ENCODE measurements around the gene MDK.

MDK gene

GRCh38 chr11:46364056-46364455 lies 17.4 kb upstream of the MDK start:
- Histone ChIP-seq H3K4me3 (ENCODE audit: low read depth, low read length) (no peak overlapping the region), H3K9me3 (ENCODE audit: control insufficient read depth, insufficient read depth, low read depth, low read length) (no peaks in the 10 kb centered on the region), H3K36me3 (ENCODE audit: control insufficient read depth in 2 of 2, insufficient read depth in 1 of 2, low read length in 2 of 2) (peaks cover 0 to 17% of the 10 kb centered on the region in 2 experiments; a peak in 1 of 3 replicates), H3K4me1 (ENCODE audit: control insufficient read depth, insufficient read depth, low read length) (peaks cover 9% of the 10 kb centered on the region), H3K27ac (ENCODE audit: extremely low read depth, low read depth, low read length) (no peak overlapping the region)
- ChIA-PET CTCF (interaction anchor here (1.1 to 5.6 kb wide), 2 partner anchors 14 to 19 kb away, joined by 3 to 98 read pairs; partner anchors contain the start of gene DGKZ), POLR2A (no interaction called here)
- no peak for TF ChIP-seq KLF7 (tag by site-specific recombination; IDR thresholded peaks at IDR 0.05; ENCODE audit: borderline replicate concordance)
- TF ChIP-seq ZNF660 (tag by site-specific recombination; IDR thresholded peaks at IDR 0.05) = no peak
- no peak for TF ChIP-seq ZNF600 (tag by site-specific recombination; IDR thresholded peaks at IDR 0.05)
- no peak for TF ChIP-seq ZNF768 (tag by site-specific recombination; IDR thresholded peaks at IDR 0.05)
- TF ChIP-seq ZNF354C (tag by site-specific recombination; IDR thresholded peaks at IDR 0.05; ENCODE audit: borderline replicate concordance, low read depth) = no peak
- TF ChIP-seq HOXA7 (CRISPR knock-in tag; IDR thresholded peaks at IDR 0.05; ENCODE audit: borderline replicate concordance) = no peak
- no peak for TF ChIP-seq ZNF843 (tag by site-specific recombination; IDR thresholded peaks at IDR 0.05)
- no peak for TF ChIP-seq GLI2 (tag by site-specific recombination; IDR thresholded peaks at IDR 0.05; ENCODE audit: borderline replicate concordance, low read depth)
- no peak for TF ChIP-seq ZNF426 (tag by site-specific recombination; IDR thresholded peaks at IDR 0.05)
- no peak for TF ChIP-seq PRDM4 (tag by site-specific recombination; IDR thresholded peaks at IDR 0.05)
- TF ChIP-seq ZSCAN5A (tag by site-specific recombination; IDR thresholded peaks at IDR 0.05) = no peak
- TF ChIP-seq ZSCAN23 (tag by site-specific recombination; IDR thresholded peaks at IDR 0.05) = no peak
- TF ChIP-seq ELK4 (IDR thresholded peaks at IDR 0.05; ENCODE audit: borderline replicate concordance, low read depth, low read length) = no peak

GRCh38 chr11:46364791-46365190 lies 16.7 kb upstream of the MDK start:
- Histone ChIP-seq H3K4me1 (ENCODE audit: control insufficient read depth, insufficient read depth, low read length) (peaks cover 9% of the 10 kb centered on the region), H3K4me3 (ENCODE audit: low read depth, low read length) (no peak overlapping the region), H3K27ac (ENCODE audit: extremely low read depth, low read depth, low read length) (no peak overlapping the region), H3K9me3 (ENCODE audit: control insufficient read depth, insufficient read depth, low read depth, low read length) (no peaks in the 10 kb centered on the region), H3K36me3 (ENCODE audit: control insufficient read depth in 2 of 2, insufficient read depth in 1 of 2, low read length in 2 of 2) (peaks cover 0 to 23% of the 10 kb centered on the region in 2 experiments; a peak in 1 of 3 replicates)
- ChIA-PET CTCF (interaction anchor here (0.6 to 5.6 kb wide), 6 partner anchors 8 to 255 kb away, joined by 3 to 98 read pairs (median 4); partner anchors contain the start of gene DGKZ), POLR2A (no interaction called here)
- TF ChIP-seq HIC1 (tag by site-specific recombination; IDR thresholded peaks at IDR 0.05) (peak; percentile 53; the same call in 1 of the 2 replicates), ZNF707 (tag by site-specific recombination; IDR thresholded peaks at IDR 0.05) (no peak)
